Mesenchymal stem cell (in vitro differentiated cells and primary cell): ENCODE results near the gene RRP8.

ENCODE experiments used
- DNase-seq: peaks from one replicate; pipeline ENCODE4 v3.0.0-alpha.2; 2013
- H2AFZ ChIP-seq: one replicate; pipeline ENCODE4 v1.6.1; 2013; ENCODE audit warnings: low read depth, mild to moderate bottlenecking, control low read depth, inconsistent platforms, low read length, moderate library complexity
- H2AK5ac ChIP-seq: 2 replicates; pipeline ENCODE4 v1.6.1; 2013; ENCODE audit warnings: low read length, moderate library complexity, mild to moderate bottlenecking, inconsistent platforms; ENCODE audit not compliant: severe bottlenecking
- H2BK120ac ChIP-seq: one replicate; pipeline ENCODE4 v1.6.1; 2013; ENCODE audit warnings: low read depth, mild to moderate bottlenecking, inconsistent platforms, low read length, moderate library complexity
- H2BK12ac ChIP-seq, 2 experiments: one replicate each; pipeline ENCODE4 v1.6.1; 2013; ENCODE audit warnings: inconsistent platforms in 2 of 2, low read length in 2 of 2, mild to moderate bottlenecking in 2 of 2, moderate library complexity in 2 of 2, control low read depth in 1 of 2
- H2BK15ac ChIP-seq: one replicate; pipeline ENCODE4 v1.6.1; 2013; ENCODE audit warnings: mild to moderate bottlenecking, low read depth, inconsistent platforms; ENCODE audit not compliant: poor library complexity, severe bottlenecking
- H2BK5ac ChIP-seq: 2 replicates; pipeline ENCODE4 v1.6.1; 2013; ENCODE audit warnings: low read depth, mild to moderate bottlenecking, low read length, control low read depth, inconsistent platforms; ENCODE audit not compliant: poor library complexity, severe bottlenecking
- H3K14ac ChIP-seq, 2 experiments: one replicate each; pipeline ENCODE4 v1.6.1; 2013; ENCODE audit warnings: inconsistent platforms in 2 of 2, low read length in 2 of 2, control low read depth in 1 of 2, mild to moderate bottlenecking in 1 of 2, moderate library complexity in 1 of 2
- H3K18ac ChIP-seq, 2 experiments: one replicate each; pipeline ENCODE4 v1.6.1; 2013; ENCODE audit warnings: inconsistent platforms in 2 of 2, low read length in 2 of 2, control low read depth in 1 of 2, low read depth in 1 of 2, mild to moderate bottlenecking in 1 of 2
- H3K23ac ChIP-seq, 2 experiments: one replicate each; pipeline ENCODE4 v1.6.1; 2013; ENCODE audit warnings: inconsistent platforms in 2 of 2, low read length in 2 of 2, mild to moderate bottlenecking in 2 of 2, moderate library complexity in 2 of 2, control low read depth in 1 of 2
- H3K27ac ChIP-seq: 2 replicates; pipeline ENCODE4 v1.5.1; 2013; ENCODE audit warnings: mild to moderate bottlenecking, moderate library complexity, low read length, control low read depth, inconsistent platforms; ENCODE audit not compliant: poor library complexity, severe bottlenecking
- H3K27me3 ChIP-seq, 2 experiments: 2 replicates each; pipeline versions ENCODE4 v1.6.1 to v1.7.0; 2013; ENCODE audit warnings: low read length in 2 of 2, mild to moderate bottlenecking in 2 of 2, moderate library complexity in 2 of 2, control low read depth in 1 of 2, inconsistent platforms in 1 of 2; ENCODE audit not compliant: control insufficient read depth in 1 of 2, insufficient read depth in 1 of 2
- H3K36me3 ChIP-seq, 2 experiments: 2 replicates each; pipeline versions ENCODE4 v1.6.1 to v1.7.0; 2013; ENCODE audit warnings: low read length in 2 of 2, control low read depth in 1 of 2, inconsistent platforms in 1 of 2, low read depth in 1 of 2, mild to moderate bottlenecking in 1 of 2; ENCODE audit not compliant: insufficient read depth in 2 of 2, control insufficient read depth in 1 of 2
- H3K4ac ChIP-seq, 2 experiments: one replicate each; pipeline ENCODE4 v1.6.1; 2013; ENCODE audit warnings: inconsistent platforms in 2 of 2, low read length in 2 of 2, mild to moderate bottlenecking in 2 of 2, moderate library complexity in 2 of 2, control low read depth in 1 of 2, low read depth in 1 of 2
- H3K4me1 ChIP-seq: 2 replicates; pipeline ENCODE4 v1.6.1; 2013; ENCODE audit warnings: low read depth, low read length, control low read depth; ENCODE audit not compliant: control insufficient read depth, insufficient read depth
- H3K4me2 ChIP-seq: 2 replicates; pipeline ENCODE4 v1.6.1; 2013; ENCODE audit warnings: low read length, mild to moderate bottlenecking, inconsistent platforms; ENCODE audit not compliant: poor library complexity, severe bottlenecking
- H3K4me3 ChIP-seq, 2 experiments: 2 replicates each; pipeline versions ENCODE4 v1.5.1 to v1.7.0; 2013; ENCODE audit warnings: low read length in 2 of 2, mild to moderate bottlenecking in 2 of 2, control low read depth in 1 of 2, low read depth in 1 of 2; ENCODE audit not compliant: insufficient read depth in 1 of 2
- H3K79me1 ChIP-seq: replicated peaks from 2 replicates; pipeline ENCODE4 v1.6.1; 2013; ENCODE audit warnings: mild to moderate bottlenecking, control low read depth, low read length, inconsistent platforms; ENCODE audit not compliant: poor library complexity, severe bottlenecking
- H3K9ac ChIP-seq: 2 replicates; pipeline ENCODE4 v1.7.0; 2013; ENCODE audit warnings: mild to moderate bottlenecking, low read length, moderate library complexity
- H3K9me3 ChIP-seq: 2 replicates; pipeline ENCODE4 v1.7.0; 2013; ENCODE audit warnings: mild to moderate bottlenecking, low read length; ENCODE audit not compliant: control insufficient read depth
- H4K8ac ChIP-seq: one replicate; pipeline ENCODE4 v1.6.1; 2013; ENCODE audit warnings: inconsistent platforms, mild to moderate bottlenecking, low read length, moderate library complexity
- H4K91ac ChIP-seq: one replicate; pipeline ENCODE4 v1.6.1; 2013; ENCODE audit warnings: mild to moderate bottlenecking, low read length, inconsistent platforms
- WGBS: methylation state at CpG from one replicate; pipeline ENCODE4 v1.1.7; 2013; ENCODE audit warnings: mixed read lengths; 5-methylcytosine and 5-hydroxymethylcytosine counted together

Gene RRP8

GRCh38 chr11:6646576-6646917, 43.1 kb upstream of the RRP8 start:
- Histone ChIP-seq H2AK5ac (no peak overlapping the region), H2BK15ac (peak overlapping the region; percentile 85), H3K4me3 (peak overlapping the region in 1 of 2 experiments; percentile 51), H3K14ac (peak overlapping the region in 1 of 2 experiments; percentile 82), H3K23ac (no peak overlapping the region), H2BK120ac (peak overlapping the region; percentile 93), H2BK5ac (no peak overlapping the region), H3K9ac (peak overlapping the region; percentile 14), H3K4ac (peak overlapping the region; percentile 89 to 92), H2BK12ac (peak overlapping the region; percentile 91 to 97), H3K9me3 (peaks cover 5% of the 10 kb centered on the region), H3K27me3 (peaks cover 27 to 65% of the 10 kb centered on the region in 2 experiments), H3K27ac (no peak overlapping the region), H3K79me1 (no peaks in the 10 kb centered on the region), H2AFZ (peak overlapping the region; percentile 21), H3K4me2 (no peak overlapping the region), H4K91ac (peak overlapping the region; percentile 94), H3K18ac (peak overlapping the region; percentile 68 to 87), H4K8ac (peak overlapping the region; percentile 93), H3K4me1 (peaks cover 14% of the 10 kb centered on the region), H3K36me3 (no peaks in the 10 kb centered on the region)
- 27% methylated on average over 2 of the region's 3 CpGs for WGBS
- DNase-seq, result peak; percentile 56

GRCh38 chr11:6646071-6646470, 42.7 kb upstream of the RRP8 start:
- Histone ChIP-seq H3K4me3 (peak overlapping the region in 1 of 2 experiments; percentile 51), H2BK12ac (peak overlapping the region; percentile 91 to 97), H3K14ac (peak overlapping the region in 1 of 2 experiments; percentile 82), H3K4me1 (peaks cover 14% of the 10 kb centered on the region), H3K9me3 (peaks cover 5% of the 10 kb centered on the region), H3K27ac (no peak overlapping the region), H3K18ac (peak overlapping the region; percentile 68 to 87), H3K36me3 (peaks cover 0 to 4% of the 10 kb centered on the region in 2 experiments), H3K79me1 (no peaks in the 10 kb centered on the region), H3K4ac (peak overlapping the region; percentile 89 to 92), H3K4me2 (no peak overlapping the region), H3K23ac (no peak overlapping the region), H2BK120ac (peak overlapping the region; percentile 93), H2BK5ac (no peak overlapping the region), H3K9ac (peak overlapping the region; percentile 14), H4K91ac (peak overlapping the region; percentile 94), H2BK15ac (no peak overlapping the region), H4K8ac (peak overlapping the region; percentile 93), H2AFZ (no peak overlapping the region), H3K27me3 (peaks cover 24 to 60% of the 10 kb centered on the region in 2 experiments), H2AK5ac (no peak overlapping the region)
- peak; percentile 91 for DNase-seq
- 1% methylated on average over 12 of the region's 12 CpGs for WGBS

GRCh38 chr11:6642957-6643356, 39.5 kb upstream of the RRP8 start:
- Histone ChIP-seq H3K4me2 (no peak overlapping the region), H2BK15ac (no peak overlapping the region), H2AK5ac (no peak overlapping the region), H3K4me3 (no peak overlapping the region), H4K8ac (no peak overlapping the region), H3K23ac (no peak overlapping the region), H3K27me3 (peaks cover 3 to 37% of the 10 kb centered on the region in 2 experiments), H3K18ac (no peak overlapping the region), H3K9ac (no peak overlapping the region), H3K4ac (no peak overlapping the region), H3K79me1 (no peaks in the 10 kb centered on the region), H2BK5ac (no peak overlapping the region), H2BK120ac (no peak overlapping the region), H3K4me1 (peaks cover 15% of the 10 kb centered on the region), H3K27ac (no peak overlapping the region), H3K36me3 (peaks cover 0 to 17% of the 10 kb centered on the region in 2 experiments), H3K14ac (no peak overlapping the region), H3K9me3 (peaks cover 5% of the 10 kb centered on the region), H2BK12ac (peak overlapping the region in 1 of 2 experiments; percentile 33), H2AFZ (no peak overlapping the region), H4K91ac (no peak overlapping the region)
- DNase-seq, result no peak
- 96% methylated on average over 6 of the region's 7 CpGs for WGBS

GRCh38 chr11:6640985-6641701, 37.7 kb upstream of the RRP8 start:
- H3K4ac ChIP-seq, result peak overlapping the region in 1 of 2 experiments; percentile 42
- H3K4me3 ChIP-seq, result no peak overlapping the region
- no peak for DNase-seq
- peak overlapping the region; percentile 22 to 28 for H2BK12ac ChIP-seq
- H2AFZ ChIP-seq, result no peak overlapping the region
- H4K8ac ChIP-seq, result peak overlapping the region; percentile 53
- H3K23ac ChIP-seq, result no peak overlapping the region
- H3K79me1 ChIP-seq, result no peaks in the 10 kb centered on the region
- H2BK120ac ChIP-seq, result no peak overlapping the region
- H3K9ac ChIP-seq, result no peak overlapping the region
- peaks cover 0 to 17% of the 10 kb centered on the region in 2 experiments for H3K36me3 ChIP-seq
- peak overlapping the region; percentile 68 for H4K91ac ChIP-seq
- H3K27ac ChIP-seq, result no peak overlapping the region
- peak overlapping the region in 1 of 2 experiments; percentile 34 for H3K18ac ChIP-seq
- H2BK5ac ChIP-seq, result no peak overlapping the region
- no peak overlapping the region for H3K4me2 ChIP-seq
- H2AK5ac ChIP-seq, result no peak overlapping the region
- peaks cover 5% of the 10 kb centered on the region for H3K4me1 ChIP-seq
- H3K9me3 ChIP-seq, result peaks cover 5% of the 10 kb centered on the region
- peaks cover 3 to 37% of the 10 kb centered on the region in 2 experiments for H3K27me3 ChIP-seq
- H2BK15ac ChIP-seq, result peak overlapping the region; percentile 49
- H3K14ac ChIP-seq, result no peak overlapping the region
- 98% methylated on average over 26 of the region's 26 CpGs for WGBS
